Ramos (cell line): ENCODE results near the gene SMPD1.

Source experiments
- in situ Hi-C: fragments of 300-500 bp; cut with MboI; formaldehyde crosslinking; loops from one replicate; pipeline ENCODE4 v1.14.3; 2022; ENCODE audit warnings: low sequenced_read_pairs; ENCODE audit not compliant: unreplicated experiment

The SMPD1 gene

DNA sequence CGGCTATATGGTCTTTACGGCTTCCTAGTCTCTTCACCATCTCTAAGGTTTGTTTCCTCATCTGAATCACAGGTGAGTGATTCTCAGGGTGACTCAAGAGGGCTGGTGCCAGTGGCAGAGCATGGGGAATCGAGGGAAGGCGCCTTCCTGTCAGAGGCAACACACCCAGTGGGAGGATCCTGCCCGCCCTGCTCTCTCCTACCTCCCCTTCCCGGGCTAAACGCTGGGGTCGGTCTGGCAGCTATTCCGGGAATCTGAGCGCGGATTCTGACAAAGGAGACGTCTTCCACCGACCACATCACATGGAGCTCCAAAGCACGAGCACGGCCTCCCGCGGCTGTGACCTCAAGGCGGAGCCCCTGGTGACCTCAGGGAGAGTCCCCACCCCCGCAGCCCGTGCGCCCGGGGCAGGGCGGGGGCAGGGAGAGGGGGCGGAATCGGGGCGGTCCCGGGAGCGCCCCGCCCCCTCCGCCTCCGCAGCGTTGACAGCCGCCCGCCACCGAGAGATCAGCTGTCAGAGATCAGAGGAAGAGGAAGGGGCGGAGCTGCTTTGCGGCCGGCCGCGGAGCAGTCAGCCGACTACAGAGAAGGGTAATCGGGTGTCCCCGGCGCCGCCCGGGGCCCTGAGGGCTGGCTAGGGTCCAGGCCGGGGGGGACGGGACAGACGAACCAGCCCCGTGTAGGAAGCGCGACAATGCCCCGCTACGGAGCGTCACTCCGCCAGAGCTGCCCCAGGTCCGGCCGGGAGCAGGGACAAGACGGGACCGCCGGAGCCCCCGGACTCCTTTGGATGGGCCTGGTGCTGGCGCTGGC, at the start of gene SMPD1:
SMPD1 (plus strand) TSS at position 570 of the 813 bp plus-strand sequence; CDS start at position 695, 125 bp downstream.
- in situ Hi-C loops = no loop called here

DNA sequence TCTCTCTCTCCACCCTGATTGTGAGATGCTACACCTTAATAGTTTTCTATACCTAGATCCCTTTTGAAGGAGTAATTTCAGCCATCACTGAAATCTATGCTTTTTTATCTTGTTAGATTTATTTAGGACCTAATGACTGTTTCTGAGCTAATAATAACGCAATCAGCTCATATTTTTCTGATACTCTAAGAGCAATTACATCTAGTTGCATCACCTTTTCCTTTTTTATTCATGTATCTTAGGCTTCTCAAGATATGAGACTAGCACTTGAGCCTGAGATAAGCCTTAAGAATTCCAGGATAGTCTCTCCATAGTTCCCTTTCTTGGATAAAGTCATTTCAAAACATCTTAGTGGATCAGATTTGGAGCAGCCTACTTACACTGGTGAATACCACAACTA, 44.9 kb upstream of the SMPD1 start:
- in situ Hi-C loops = no loop called here

DNA sequence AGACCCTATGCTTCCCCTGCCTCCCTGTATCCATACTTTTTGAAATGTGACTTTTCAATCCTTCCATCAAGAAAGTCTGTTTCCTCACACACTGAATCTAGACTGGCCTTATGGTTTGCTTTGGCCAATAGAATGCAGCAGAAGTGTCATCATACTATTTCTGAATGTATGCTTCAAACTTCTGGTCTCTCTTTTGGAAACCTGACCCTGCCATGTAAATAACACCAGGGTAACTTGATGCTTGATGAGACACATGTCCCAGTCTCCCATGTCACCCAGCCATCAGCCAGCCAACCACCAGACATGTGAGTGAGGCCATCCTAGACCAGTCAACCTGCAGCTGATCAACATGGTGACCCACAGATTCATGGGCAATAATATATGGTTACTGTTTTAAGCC, 40.2 kb upstream of the SMPD1 start:
- in situ Hi-C loops = loop anchor here (10.0 kb wide), 1 partner anchor 105 kb away; no protein-coding TSS in a partner anchor

DNA sequence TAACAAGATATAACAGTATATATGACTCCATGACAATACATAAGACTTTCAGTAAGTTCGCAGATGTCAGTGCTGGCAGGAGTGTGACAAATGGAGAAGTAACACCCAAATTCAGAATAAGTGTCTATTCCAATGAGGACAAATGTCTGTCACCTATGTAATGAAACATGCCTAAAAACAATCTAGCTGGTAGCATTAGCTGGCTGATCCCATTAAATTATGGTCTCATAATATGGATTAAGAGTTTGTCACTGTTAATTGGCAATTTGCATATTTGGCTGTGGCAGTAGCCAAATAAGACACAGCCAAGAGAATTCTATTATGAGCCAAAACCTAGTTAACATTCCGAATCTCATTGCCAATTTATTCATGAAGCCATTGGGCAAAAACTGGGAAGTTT, 39.8 kb upstream of the SMPD1 start:
- in situ Hi-C loops = loop anchor here (10.0 kb wide), 1 partner anchor 106 kb away; no protein-coding TSS in a partner anchor

GRCh38 chr11:6351782-6352382, 38.4 kb upstream of the SMPD1 start:
- in situ Hi-C loops = loop anchor here (10.0 kb wide), 1 partner anchor 107 kb away; no protein-coding TSS in a partner anchor

DNA sequence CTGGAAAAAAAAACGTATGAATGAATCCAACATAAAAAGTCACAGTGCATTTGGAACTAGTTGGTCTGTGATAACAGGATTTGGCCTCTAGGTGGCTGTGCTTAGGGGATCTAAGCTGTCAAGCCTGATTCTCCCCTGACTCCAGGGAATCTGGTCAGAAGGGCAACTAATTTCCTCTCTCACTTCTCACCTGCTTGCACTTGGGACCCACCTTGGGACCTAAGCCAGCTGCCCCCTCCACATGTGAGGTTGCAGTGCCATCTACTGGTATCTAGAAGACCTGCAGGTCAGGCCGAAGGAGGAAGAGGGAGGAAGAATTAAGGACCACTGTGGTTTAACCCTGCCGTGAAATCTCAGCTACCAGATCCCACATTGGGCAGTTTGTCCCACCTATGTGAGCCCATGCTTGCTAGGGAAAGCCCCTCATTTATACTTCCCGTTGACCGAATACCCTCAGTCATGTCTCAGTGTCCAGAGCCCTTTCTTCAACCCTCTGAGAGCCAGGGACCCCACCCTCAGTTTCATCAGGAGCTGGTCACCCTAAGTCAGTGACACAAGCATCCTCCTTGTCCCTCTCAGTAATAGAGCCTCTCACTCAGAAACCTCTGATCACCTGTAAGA, 36.8 kb upstream of the SMPD1 start:
- in situ Hi-C loops = loop anchor here (10.0 kb wide), 1 partner anchor 109 kb away; no protein-coding TSS in a partner anchor

DNA sequence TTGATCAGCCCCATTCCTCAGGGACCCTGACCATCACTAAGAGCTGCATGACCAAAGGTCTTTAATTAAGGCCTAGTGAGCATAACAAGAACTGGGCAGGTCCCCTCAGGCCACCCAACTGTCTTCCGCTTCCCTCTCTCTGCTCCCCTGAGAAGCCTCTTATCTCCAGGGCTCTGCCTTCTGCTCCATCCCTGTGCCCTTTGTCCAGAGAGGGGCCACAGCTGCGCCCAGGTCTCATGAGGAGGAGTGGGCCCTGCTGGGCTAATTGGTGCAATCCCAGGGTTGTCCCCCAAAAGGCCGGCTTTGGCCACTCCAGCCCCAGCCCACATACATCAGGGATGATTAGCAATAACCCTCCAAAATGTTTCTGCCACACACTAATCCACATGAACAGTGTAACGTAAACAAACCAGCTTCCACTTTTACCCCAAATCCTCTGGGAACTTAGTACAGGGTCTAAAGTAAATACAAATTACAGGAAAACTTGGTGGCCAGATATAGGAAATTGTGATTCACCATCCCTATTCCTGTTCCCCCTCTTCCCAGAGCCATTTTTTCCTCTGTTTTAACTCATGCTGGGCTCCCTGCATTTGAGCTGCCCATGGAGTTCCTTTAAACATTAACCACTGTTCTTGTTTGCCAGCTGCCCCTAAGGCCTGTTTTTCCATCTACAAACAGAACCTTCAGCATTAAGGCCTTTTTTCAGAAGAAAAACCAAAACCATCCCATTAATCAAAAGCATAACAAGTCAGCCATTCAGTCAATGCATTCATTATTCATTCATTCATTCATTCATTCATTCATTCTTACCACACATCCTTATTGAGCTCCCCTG, 35.4 kb upstream of the SMPD1 start:
- in situ Hi-C loops = loop anchor here (10.0 kb wide), 1 partner anchor 110 kb away; no protein-coding TSS in a partner anchor

DNA sequence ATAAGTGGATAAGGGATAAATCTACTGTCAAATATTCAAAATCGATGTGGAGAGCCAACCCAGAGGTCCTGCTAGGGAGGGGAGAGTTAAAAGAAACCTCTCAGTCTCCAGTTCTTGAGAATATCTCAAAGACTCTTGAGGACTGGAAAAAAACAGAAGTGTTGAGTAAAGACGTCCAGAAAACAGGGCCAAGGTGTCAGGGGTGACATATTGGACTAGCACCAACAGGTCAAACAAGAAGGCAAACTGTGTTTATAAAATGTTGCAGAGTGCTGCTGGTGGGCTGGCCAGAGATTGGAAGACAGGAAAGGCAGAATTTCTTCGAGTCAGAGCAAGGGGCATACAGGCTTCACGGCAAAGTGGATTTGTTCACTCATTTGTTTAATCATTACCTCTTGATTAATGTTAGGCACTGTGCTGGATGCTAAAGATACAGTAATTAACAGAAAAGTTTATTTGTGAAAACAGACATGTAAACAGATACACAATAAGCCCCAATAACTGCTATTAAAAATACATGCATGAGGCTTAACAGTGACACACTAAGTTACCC, 33.7 kb upstream of the SMPD1 start:
- in situ Hi-C loops = loop anchor here (10.0 kb wide), 1 partner anchor 112 kb away; no protein-coding TSS in a partner anchor

DNA sequence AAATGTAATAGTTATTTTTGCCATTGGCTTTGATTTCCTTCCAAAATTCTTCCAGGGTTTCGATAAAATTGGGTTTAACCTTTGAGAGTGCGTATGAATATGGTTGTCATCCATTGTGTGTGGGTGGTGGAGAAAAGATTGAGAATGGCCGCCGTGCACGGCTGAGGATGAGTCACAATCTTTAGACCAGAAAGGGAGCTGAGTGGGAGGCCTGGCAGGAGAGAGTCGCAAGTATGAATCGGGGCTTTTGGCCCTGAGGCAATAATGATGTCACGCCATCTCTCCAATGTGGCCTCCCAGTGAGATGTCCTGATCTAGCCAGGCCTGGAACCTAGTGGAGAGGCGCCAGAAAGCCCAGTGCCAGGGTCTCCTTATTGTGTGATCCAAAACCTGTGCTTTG, 33.1 kb upstream of the SMPD1 start:
- in situ Hi-C loops = loop anchor here (10.0 kb wide), 1 partner anchor 112 kb away; no protein-coding TSS in a partner anchor

DNA sequence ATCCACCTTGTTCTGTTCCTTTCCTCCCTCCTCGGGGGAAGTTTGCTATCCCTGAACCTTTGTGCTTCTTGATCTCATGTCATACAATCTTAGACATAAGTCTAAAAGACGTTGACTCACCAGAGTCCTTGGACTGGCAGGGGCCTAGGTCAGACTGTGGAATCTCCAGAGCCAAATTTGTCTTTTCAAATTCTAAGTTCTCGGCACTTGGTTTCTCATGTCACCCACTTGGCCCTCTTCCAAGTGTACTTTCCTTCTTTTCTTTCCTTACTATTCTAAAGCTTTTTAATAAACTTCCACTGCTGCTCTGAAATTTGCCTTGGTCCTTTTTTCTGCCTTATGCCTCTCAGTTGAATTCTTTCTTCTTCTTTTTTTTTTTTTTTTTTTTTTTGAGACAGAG, 30.1 kb upstream of the SMPD1 start:
- in situ Hi-C loops = no loop called here

DNA sequence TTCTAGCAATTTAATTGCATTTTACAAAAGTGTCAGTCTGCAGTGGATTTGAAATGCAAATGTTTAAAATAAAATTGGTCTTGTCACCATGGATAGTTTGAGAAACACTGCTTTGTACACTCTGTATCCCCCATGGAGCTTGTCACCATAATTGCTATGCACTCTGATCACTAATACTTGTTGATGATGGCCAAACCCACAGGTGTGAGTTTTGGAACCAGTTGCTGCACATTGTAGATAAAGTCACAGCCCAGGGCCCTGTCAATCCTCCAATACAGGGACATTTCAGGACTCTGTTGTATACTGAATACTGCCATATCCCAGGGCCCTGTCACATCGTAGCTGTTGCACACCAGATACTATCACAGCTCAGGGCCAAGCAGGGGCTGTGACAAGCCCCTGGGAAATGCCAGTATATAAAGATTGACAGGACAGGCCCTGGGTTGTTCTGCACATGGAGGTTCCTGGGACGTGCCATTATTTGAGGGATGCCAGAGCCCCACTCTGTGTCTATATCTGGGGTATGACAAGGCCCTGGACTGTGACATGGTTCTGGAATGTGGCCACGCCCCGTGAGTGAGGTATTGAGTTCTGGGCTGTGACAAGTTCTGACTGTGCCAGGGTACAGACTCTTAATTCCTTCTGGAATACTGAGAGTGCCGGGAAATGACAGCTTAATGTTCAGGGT, 27.9 kb upstream of the SMPD1 start:
- in situ Hi-C loops = no loop called here

- in situ Hi-C loops = no loop called here
Observed at GRCh38 chr11:6362873-6363678, 27.2 kb upstream of the SMPD1 start.

- in situ Hi-C loops = no loop called here
Observed at GRCh38 chr11:6365659-6366058, 24.6 kb upstream of the SMPD1 start.

- in situ Hi-C loops = no loop called here
Observed at GRCh38 chr11:6371825-6372224, 18.4 kb upstream of the SMPD1 start.

DNA sequence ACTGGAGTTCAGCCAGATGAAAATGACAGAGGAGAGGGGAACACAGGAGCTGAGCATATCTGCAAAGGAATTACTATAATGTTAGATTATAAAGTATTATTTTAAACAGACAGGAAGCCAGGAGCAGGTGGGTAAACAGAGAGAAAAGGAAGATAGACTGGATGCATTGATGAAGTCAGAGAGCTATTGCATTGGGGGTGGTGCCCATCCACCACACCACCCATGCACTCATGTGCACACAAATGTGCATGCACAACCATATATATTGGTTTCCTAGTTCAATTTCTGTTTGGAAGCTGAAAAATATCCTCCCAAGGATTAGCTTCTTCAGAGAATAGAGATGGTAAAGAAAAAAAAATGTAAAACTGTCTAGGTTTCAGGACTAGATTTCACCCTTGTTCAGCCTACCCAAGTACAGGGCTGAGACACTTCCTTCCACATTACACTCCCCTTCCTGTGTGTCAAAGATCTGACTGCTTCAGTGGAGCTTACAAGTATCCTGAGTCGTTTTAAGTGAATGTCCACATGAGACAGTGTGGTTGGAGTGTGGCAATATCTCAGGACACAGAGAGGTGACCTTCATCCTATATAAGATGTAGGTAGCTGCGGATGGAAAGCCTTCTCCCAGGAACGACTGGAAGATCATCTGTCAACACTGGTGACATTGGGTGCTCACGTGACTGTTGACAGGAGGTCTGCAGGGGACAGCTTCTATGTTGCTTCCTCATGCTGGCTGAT, 12.2 kb upstream of the SMPD1 start:
- in situ Hi-C loops = no loop called here

DNA sequence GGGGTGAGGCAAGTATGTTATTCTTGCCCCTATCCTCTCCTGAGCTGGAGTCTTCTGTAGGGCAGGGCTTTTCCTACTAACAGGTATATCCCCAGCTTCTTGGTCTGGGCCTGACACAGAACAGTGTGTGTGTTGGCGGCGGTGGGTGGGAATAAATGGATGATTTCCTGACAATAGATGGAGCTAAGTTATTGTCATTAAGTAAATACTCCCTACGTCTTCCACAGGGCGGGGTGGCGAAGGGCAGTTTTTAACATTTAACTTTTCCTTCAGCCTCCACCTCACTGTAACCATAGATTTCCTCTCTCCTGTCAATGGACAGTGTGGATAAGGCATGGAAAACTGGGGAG, 11.7 kb upstream of the SMPD1 start:
- in situ Hi-C loops = no loop called here

GRCh38 chr11:6385046-6385777, 5.1 kb upstream of the SMPD1 start:
- in situ Hi-C loops = no loop called here
